ENCODE data around the gene KLHL41. TPM values are rescaled to one million over a fixed set of nuclear protein-coding genes. Genes with fewer than 3 reads are reported as not detected.
A peak's percentile ranks its signal among the peaks of the same experiment; 100 is the strongest.

The KLHL41 gene
- total and polyA plus RNA-seq, 12 donors, result 32.5 to 185 (median 126) TPM

DNA sequence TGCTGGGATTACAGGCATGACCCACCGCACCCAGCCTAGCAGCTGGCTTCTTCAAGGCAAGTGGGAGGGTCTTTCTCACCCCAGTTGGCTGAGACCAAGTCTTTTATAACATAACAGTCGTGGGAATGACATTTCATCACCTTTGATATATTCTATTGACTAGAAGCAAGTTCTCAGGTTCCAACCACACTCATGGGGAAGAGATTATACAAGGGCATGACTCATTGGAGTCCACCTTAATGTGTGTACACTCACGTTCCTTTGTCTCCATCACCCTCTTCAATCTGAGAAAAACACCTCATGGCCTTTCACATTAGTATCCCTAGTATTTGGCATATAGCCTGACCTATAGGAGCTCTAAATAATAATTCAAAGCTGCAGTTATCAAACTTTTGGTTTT lies 33.0 kb upstream of the KLHL41 start:
- Histone ChIP-seq H3K27ac (no peak overlapping the region), H3K4me1 (peaks cover 0 to 21% (median 9%) of the 10 kb centered on the region in 9 donors), H3K4me3 (no peak overlapping the region), H3K9me3 (no peaks in the 10 kb centered on the region), H3K27me3 (no peaks in the 10 kb centered on the region), H3K36me3 (no peaks in the 10 kb centered on the region)
- TF ChIP-seq CTCF (IDR thresholded peaks at IDR 0.05), result no peak
- 73 to 75% methylated on average over 3 of the region's 3 CpGs for WGBS, 2 donors
- intact Hi-C loops (cut with DNase I), result no loop called here
- DNase-seq, result no peak
- ATAC-seq, result no peak

DNA sequence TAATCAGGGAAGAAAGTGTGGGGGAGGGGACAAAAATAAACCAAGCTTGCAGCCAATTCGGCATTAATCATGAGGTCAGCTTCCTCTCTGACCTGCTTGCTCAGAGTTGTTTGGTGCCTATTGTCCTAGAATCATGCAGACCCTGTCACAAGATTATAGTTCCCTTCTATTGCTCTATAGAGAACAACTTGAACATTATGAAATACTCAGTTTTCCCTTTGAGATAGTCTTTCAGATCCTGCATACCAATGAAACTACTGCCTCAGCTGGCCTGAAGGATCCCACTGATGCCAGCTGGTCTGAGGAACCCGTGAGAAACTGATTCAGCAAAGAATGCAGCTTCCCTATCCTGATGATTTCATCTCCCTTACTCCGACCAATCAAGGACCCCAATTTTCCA lies 31.2 kb upstream of the KLHL41 start:
- H3K9me3 ChIP-seq, result no peaks in the 10 kb centered on the region
- intact Hi-C loops (cut with DNase I), result no loop called here
- TF ChIP-seq CTCF (IDR thresholded peaks at IDR 0.05), result no peak
- peak overlapping the region in 4 of 10 donors; percentile 59 to 92 (median 82) for H3K4me3 ChIP-seq
- no peaks in the 10 kb centered on the region for H3K27me3 ChIP-seq
- DNase-seq (no peak), ATAC-seq (peak in 4 of 8 donors; percentile 21 to 51 (median 29))
- 54 to 70% methylated on average over 3 of the region's 3 CpGs for WGBS, 2 donors
- peak overlapping the region in 2 of 10 donors; percentile 74 to 85 for H3K27ac ChIP-seq
- peaks cover 0 to 21% (median 9%) of the 10 kb centered on the region in 9 donors for H3K4me1 ChIP-seq
- peaks cover 0 to 18% (median 0%) of the 10 kb centered on the region in 9 donors for H3K36me3 ChIP-seq

DNA sequence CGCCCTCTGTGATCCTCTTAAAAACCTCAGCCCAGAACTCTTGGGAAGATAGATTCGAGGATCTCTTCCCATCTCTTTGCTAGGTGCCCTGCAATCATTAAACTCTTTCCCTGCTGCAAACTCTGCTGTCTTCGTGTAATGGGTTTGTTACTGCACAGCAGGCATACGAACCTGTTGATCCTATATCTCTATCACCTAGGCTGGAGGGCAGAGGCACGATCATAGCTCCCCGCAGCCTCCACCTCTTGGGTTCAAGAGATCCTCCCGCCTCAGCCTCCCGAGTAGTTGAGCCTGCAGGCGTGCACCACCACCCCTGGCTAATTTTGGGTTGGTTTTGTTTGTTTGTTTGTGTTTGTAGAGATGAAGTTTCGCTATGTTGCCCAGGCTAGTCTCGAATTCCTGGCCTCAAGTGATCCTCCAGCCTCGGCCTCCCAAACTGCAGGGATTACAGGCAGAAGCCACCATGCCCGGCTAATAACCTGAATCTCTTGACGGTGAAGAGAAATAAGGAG lies 30.7 kb upstream of the KLHL41 start:
- Histone ChIP-seq H3K4me1 (peaks cover 0 to 21% (median 9%) of the 10 kb centered on the region in 9 donors), H3K27ac (peak overlapping the region in 9 of 10 donors; percentile 48 to 85 (median 71)), H3K9me3 (no peaks in the 10 kb centered on the region), H3K4me3 (peak overlapping the region; percentile 59 to 92 (median 82)), H3K27me3 (no peaks in the 10 kb centered on the region), H3K36me3 (peaks cover 0 to 22% (median 3%) of the 10 kb centered on the region in 9 donors)
- intact Hi-C loops (cut with DNase I), result no loop called here
- 73 to 78% methylated on average over 14 of the region's 14 CpGs for WGBS, 2 donors
- TF ChIP-seq CTCF (IDR thresholded peaks at IDR 0.05), result no peak
- no peak for DNase-seq
- ATAC-seq, result no peak

GRCh38 chr2:169479257-169480078 lies 30.0 kb upstream of the KLHL41 start, which contains the start of gene BBS5:
Gene BBS5, plus strand, starts transcription at chr2:169479494. Its CDS starts 60 bp downstream, at chr2:169479554.
- H3K27ac ChIP-seq, result peak within 1 kb of the TSS in 9 of 10 donors; percentile 48 to 85 (median 71)
- intact Hi-C loops (cut with DNase I), result no loop called here
- 0 to 1% methylated on average over 71 of the region's 71 CpGs for WGBS, 2 donors
- no peaks in the 10 kb centered on the region for H3K27me3 ChIP-seq
- ATAC-seq, result peak; percentile 94 to 98 (median 97)
- DNase-seq, result peak; percentile 84
- H3K36me3 ChIP-seq, result peaks cover 0 to 29% (median 7%) of the 10 kb centered on the region in 9 donors
- TF ChIP-seq CTCF (IDR thresholded peaks at IDR 0.05), result peak; percentile 20 to 75 (median 41)
- H3K9me3 ChIP-seq, result no peaks in the 10 kb centered on the region
- peaks cover 0 to 21% (median 9%) of the 10 kb centered on the region in 9 donors for H3K4me1 ChIP-seq
- peak within 1 kb of the TSS; percentile 59 to 92 (median 82) for H3K4me3 ChIP-seq
